GM19455 (cell line): ENCODE measurements around the gene ZNF701.
"Not testable (repeated sequence)": the region's sequence is repeated elsewhere in the genome, so short reads cannot be mapped to it uniquely, and the experiment has no call there.

Experiments used
- ATAC-seq: cut with Tn5 transposase; IDR thresholded peaks from one replicate; pipeline ENCODE4 v1.9.1; 2021; ENCODE audit not compliant: unreplicated experiment

Gene ZNF701

DNA sequence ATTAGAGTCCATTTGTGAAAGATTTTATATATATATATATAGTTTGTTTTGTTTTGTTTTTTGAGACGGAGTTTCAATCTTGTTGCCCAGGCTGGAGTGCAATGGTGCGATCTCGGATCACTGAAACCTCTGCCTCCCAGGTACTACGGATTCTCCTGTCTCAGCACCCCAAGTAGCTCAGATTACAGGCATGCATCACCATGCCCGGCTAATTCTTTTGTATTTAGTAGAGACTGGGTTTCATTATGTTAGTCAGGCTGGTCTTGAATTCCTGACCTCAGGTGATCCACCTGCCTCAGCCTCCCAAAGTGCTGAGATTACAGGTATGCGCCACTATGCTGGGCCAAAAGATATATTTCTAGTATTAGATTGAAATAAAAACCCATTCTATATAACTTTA lies 4.0 kb upstream of the ZNF701 start:
- no peak for ATAC-seq

DNA sequence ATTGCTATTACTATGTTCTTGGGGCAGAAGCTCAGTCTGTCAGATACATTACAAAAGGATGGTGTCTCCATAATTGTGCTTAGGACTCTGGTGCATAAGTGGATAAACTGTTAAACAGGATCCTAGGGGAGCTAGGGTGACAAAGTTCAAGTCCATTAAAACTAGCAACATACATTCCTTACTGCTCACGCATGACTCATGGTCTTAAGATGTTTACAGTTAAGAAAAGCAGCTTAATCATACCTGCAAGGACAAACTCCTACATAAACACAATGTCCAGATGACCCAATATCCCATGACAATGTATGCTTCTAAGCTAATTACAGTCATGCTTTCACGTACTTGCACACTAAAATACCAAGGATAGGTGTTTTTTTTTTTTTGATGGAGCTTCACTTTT lies 3.5 kb upstream of the ZNF701 start:
- no peak for ATAC-seq

DNA sequence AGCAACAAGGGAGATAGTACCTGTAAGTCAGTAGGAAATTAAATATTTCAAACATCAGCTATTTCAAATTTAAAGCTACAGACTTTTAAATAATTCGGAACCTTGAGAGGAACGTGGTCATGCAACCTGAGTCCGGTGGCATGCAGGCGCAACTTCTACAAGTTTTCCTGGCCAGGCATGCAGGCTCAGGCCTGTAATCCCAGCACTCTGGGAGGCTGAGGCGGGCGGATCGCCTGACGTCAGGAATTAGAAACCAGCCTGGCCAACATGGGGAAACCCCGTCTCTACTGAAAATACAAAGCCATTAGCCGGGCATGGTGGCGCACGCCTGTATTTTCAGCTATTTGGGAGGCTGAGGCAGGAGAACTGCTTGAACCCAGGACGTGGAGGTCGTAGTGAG lies 2.2 kb upstream of the ZNF701 start:
- no peak for ATAC-seq

DNA sequence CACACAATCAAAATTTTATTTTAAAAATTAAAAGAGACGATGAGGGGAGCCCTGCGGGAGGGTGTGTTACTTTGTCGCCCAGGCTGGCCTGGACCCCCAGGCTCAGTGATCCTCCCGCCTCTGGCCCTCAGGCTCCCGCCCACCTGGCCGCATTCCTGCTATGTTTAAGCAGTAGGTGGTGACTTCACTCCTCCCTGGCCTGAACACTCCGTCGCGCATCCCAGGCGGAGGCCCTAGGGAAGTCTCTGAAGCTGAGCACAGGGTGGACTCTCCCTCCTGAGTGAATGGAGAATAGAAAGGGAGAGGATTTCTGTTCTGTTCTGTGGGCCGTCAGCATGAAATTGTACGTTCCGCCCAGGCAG lies 468 bp upstream of the ZNF701 start:
- ATAC-seq, result not testable (repeated sequence)

DNA sequence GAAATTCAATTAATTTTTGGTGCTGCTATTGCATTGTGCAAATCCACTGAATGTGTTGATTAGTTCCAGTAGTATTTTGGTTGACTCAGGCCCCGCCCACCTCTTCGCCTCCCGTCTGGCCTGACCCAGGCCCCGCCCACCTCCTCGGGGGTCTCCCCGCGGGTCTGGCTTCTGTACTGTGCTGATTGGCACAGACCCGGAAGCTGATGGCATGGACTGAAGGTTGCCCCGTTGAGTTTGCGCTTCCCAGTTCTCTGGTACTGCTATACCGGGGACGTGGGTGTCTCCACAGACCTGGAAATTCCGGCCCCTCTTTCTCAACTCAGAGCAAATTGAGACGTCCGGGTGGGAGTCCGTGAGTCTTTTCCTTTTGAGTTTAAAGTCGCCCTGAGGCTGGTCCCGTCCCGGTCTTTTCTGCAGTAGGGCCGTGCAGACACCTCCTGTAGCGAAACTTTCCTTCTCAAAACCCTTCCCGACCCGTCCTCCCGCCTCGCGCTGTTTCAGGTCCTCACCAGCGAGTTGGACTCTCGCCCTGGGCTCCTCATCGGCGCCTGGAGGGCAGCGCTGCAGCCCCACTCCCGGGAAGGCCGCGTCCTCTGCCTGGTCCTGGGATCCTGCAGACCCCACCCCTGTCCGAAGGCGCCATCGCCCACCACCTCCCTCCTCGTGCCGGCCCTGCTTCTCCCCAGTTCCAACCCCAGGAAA lies 14.8 kb downstream of the ZNF701 start:
- ATAC-seq, result no peak

DNA sequence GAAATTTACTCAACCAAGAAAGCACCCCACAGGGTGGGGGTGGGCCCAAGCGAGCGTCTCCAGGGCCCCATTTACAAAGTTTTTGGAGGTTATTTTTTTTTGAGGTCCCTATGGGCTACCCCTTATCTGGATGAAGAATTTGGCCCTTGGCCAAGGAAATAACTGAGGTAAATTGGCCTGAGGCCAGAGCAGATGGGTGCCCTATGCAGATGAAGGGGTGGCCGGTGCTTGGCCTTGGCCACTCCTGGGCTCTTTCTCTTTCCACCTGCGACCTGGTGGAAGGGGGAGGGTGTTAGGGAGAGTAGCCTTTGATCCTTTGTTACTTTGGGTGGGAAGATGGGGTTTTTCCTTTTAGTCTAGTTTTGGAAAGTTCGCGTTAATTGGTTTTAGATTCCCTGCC lies 15.5 kb downstream of the ZNF701 start:
- ATAC-seq, result no peak

DNA sequence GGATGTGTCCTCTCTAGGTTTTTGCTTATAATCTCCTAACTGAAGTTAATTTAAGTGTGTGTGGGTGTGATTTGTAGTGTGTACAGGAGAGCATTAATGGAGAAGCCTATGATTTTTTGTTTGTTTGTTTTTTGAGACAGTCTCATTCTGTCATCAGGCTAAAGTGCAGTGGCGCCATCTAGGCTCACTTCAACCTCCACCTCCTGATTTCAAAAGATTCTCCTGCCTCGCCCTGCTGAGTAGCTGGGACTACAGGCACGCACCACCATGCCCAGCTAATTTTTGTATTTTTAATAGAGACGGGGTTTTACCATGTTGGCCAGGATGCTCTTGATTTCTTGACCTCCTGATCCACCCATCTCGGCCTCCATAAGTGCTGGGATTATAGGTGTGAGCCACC lies 20.6 kb downstream of the ZNF701 start:
- ATAC-seq, result no peak

DNA sequence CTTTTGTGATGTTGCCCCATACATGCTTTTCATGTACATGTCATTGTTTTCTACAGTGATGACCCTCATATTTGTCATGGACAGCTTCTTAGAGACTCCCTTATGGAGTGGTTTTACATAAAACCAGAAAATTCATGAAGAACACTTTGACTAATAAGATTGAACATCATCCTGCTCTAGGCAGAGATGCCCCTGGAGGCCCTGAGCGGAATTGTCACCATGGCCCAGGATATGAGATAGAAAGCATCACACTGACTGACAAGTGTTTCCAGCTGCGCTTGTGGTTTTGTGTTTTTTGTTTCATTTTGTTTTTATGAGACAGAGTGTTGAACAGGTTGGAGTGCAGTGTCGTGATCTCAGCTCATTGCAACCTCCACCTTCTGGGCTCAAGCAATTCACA lies 22.2 kb downstream of the ZNF701 start:
- ATAC-seq, result no peak

DNA sequence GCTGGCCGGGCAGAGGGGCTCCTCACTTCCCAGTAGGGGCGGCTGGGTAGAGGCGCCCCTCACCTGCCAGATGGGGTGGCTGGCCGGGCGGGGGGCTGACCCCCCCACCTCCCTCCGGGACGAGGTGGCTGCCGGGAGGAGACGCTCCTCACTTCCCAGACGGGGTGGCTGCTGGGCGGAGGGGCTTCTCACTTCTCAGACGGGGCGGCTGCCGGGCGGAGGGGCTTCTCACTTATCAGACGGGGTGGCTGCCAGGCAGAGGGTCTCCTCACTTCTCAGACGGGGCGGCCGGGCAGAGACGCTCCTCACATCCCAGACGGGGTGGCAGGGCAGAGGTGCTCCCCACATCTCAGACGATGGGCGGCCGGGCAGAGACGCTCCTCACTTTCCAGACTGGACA lies 23.4 kb downstream of the ZNF701 start:
- not testable (repeated sequence) for ATAC-seq

DNA sequence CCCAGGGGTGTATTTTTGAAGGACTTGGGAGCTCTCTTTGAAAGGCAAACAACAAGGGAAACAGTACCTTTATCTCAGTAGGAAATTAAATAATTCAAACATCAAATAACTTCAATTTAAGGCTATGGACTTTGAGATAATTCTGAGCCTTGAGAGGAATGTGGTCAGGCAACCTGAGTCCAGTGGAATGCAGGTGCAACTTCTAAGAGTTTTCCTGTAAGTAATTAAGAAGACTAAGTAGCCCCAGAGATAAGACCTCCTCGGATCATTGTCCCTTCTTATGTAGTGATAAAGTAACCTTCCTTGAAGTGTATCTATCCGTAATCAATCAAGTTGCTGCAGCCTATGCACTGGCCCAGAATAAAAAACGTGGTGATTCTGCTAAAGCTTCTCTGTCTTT lies 29.2 kb downstream of the ZNF701 start:
- ATAC-seq, result no peak

DNA sequence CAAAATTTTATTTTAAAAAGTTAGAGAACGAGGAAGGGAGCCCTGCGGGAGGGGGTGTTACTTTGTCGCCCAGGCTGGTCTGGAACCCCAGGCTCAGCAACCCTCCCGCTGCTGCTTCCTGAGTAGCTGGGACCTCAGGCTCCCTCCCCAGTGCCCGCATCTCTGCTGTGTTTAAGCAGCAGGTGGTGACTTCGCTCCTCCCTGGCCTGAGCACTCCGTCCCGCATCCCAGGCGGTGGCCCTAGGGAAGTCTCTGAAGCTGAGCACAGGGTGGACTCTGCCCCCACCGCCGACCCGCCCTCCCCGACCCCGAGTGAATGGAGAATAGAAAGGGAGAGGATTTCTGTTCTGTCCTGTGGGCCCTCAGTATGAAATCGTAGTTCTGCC lies 30.5 kb downstream of the ZNF701 start:
- peak; percentile 28 for ATAC-seq

DNA sequence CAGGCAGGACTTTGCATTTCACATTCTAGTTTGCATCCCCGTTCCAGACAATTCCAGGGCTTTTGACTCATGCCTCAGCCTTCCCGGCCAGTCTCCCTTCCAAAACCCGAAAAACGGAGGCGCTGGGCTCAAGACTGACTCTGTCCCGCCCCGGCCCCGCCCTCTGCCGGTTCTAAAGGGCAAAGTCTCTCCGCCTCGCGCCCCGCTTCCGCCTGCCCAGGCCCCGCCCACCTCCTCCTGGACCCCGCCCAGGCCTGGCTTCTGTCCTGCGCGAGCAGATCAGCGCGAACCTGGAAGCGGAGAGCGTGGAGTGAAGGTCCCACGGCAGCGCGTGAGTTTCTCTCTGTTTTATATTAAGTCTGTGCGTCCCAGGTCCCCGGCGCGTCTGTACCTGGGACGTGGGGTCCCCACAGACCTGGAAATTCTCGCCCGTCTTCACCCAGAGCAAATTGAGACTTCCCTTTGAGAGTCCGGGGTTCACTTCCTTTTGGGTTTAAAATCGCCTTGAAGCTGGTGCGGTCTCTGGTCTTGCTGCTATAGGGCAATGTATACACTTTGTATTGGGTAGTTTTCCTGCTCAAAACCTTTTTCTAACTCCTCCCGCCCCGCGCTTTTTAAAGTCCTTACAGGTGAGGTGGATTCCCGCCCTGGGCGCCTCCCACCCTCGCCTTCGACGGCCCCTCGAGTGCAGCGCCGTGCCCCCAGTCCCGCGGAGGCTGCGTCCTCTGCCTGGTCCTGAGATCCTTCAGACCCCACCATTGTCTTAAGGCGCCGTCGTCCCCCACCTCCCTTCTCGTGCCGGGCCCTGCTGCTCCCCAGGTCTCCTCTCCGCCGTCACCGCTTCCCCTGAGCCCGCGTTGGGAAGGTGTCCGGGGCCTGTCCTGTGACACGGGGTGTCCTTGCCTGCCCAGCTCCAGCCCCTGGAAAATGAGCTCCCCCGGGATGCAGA lies 31.2 kb downstream of the ZNF701 start:
- ATAC-seq, result peak; percentile 91

DNA sequence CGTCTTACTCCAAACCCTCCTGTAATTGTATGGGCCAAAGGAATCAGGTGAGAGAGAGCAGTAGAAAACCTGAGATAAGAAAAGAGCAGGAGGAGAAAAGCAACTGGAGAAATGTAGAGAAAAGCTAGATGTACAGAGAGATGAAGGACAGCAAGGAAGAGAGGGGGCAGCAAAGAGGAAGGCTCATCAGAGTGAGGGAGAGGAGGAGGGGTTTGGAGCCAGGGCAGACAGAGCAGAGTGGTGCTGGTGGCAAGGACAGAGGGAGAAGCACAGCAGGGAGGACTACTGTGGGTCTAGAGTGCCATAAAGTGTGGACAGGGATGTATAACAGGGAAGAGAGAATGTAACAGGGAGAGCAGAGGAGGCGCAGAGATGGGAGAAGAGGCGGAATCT lies 31.9 kb downstream of the ZNF701 start:
- ATAC-seq, result not testable (repeated sequence)

DNA sequence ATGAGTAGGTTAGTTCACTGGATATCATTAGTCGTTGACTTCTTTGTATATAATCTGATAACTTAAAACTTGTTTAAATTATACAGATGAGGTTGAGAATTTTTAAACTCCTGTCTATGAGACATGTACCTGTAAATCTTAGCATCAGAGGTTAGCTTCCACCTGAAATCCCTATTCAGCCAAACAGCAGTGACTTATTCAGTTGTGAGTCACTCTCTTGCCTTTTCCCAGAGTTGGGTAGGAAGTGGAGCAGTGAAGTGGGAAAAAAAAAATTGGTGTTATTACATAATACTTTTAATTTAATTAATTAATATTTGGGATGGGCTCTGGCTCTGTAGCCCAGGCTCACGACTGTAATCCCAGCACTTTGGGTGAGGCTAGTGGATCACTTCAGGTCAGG lies 32.9 kb downstream of the ZNF701 start:
- ATAC-seq, result no peak

DNA sequence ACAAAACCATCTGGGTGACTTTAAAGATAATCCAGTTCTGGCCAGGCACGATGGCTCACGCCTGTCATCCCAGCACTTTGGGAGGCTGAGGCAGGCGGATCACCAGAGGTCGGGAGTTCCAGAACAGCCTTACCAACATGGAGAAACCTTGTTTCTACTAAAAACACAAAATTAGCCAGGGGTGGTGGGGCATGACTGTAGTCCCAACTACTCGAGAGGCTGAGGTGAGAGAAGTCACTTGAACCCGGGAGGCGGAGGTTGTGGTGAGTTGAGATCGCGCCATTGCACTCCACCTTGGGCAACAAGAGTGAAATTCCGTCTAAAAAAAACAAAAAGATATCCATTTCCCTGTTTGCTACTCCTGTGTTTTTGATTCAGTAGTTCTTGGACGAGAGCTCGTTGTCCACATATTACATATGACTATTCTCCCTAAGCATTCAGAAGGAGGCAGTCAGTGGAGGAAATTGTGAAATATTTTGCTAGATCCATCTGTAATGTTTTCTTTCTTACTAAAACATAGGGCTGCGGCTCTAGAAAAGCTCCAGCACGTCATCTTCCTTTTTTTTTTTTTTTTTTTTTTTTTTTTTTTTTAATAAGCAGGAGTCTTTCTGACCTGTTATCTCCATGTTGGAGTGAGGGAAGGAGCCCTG lies 33.6 kb downstream of the ZNF701 start:
- ATAC-seq, result no peak

DNA sequence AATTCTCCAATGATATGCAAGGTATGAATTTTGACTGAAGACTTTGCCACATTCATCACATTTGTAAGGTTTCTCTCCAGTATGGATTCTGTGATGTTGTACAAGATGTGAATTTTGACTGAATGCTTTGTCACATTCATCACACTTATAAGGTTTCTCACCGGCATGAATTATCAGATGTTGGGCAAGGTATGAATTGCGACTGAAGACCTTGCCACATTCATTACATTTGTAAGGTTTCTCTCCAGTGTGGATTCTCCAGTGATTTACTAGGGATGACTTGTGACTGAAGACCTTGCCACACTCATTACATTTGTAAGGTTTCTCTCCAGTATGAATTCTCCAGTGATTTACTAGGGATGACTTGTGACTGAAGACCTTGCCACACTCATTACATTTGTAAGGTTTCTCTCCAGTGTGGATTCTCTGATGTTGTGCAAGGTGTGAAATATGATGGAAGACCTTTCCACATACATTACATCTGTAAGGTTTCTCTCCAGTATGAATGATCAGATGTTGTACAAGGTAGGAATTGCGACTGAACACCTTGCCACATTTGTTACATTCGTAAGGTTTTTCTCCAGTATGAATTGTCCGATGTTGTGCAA lies 43.3 kb downstream of the ZNF701 start:
- no peak for ATAC-seq

DNA sequence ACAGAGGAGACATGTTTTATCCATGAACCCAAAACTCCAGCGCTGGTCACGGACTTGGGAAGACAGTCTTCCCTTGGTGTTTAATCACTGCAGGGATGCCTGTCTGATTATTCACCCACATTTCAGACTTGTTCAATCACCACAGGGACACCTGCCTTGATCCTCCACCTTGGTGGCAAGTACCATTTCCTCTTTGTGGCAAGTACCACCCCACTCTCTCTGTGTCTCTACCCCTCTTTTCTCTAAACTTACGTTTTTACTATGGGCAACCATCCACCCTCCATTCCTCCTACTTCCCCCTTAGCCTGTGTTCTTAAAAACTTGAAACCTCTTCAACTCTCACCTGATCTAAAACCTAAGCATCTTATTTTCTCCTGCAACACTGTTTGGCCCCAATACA lies 51.3 kb downstream of the ZNF701 start:
- no peak for ATAC-seq

DNA sequence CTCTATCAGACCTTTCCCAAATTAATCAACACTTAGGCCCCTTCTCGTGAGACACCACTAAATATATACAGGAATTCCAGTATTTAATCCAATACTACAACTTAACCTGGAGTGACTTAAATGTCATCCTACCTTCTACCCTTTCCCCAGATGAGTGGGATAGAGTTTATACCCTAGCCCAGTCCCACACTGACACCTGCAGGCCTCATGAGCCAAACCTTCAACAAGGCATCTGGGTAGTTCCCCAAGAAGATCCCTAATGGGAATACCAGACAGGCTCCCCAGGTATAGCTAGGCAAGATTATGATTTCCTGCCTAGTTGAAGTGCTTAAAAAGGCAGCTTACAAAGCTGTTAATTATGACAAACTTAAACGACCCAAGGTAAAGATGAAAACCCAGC lies 52.2 kb downstream of the ZNF701 start:
- ATAC-seq, result no peak

DNA sequence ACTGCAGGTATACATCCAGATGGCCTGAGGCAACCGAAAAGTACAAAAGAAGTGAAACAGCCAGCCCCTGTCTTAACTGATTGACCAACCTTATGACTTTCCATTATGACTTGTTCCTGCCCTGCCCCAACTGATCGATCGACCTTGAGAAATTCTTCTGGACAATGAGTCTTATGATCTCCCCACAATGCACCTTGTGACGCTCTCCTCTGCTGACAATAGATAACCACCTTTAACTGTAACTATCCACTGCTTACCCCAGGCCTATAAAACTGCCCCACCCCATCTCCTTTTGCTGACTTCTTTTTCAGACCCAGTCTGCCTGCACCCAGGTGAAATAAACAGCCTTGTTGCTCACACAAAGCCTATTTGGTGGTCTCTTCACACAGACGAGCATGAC lies 56.8 kb downstream of the ZNF701 start:
- ATAC-seq, result no peak

DNA sequence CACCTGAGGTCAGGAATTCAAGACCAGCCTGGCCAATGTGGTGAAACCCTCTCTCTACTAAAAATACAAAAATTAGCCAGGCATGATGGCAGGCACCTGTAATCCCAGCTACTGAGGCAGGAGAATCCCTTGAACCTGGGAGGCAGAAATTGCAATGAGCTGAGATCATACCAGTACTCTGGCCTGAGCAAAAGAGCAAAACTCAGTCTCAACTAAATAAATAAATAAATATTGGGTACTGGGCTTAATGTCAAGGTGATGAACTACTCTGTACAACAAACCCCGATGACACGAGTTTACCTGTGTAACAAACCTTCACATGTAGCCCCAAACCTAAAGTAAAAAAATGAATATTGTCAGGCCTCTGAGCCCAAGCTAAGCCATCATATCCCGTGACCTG lies 57.4 kb downstream of the ZNF701 start:
- ATAC-seq, result not testable (repeated sequence)

DNA sequence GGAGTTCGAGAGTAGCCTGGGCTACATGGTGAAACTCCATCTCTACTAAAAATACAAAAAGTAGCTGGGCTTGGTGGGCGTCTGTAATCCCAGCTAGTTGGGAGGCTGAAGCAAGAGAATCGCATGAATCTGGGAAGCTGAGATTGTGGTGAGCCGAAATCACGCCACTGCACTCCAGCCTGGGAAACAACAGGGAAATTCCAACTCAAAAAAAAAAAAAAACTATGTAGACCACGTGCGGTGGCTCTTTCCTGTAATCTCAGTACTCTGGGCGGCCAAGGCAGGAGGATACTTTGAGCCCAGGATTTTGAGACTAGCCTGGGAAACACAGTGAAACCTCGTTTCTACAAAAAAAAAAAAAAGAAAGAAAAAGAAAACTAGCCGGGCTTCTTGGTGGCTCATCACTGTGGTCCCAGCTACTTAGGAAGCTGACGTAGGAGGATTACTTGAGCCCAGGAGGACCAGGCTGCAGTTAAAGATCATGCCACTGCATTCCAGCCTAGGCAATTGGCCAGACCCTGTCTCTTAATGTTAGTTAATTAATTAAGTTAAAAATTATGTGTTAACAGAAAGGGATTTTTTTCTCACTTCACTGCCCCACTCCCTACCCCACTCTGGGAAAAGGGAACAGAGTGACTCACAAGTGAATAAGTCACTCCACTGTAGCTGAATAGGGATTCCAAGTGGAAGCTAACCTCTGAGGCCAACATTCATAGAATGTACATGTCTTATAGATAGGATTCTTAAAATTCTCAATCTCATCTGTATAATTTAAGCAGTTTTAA lies 65.9 kb downstream of the ZNF701 start:
- ATAC-seq, result no peak
